Myocyte (in vitro differentiated cells): Measurements from ENCODE around the gene ZNF711. TPM values are rescaled to one million over a fixed set of nuclear protein-coding genes. Genes with fewer than 3 reads are reported as not detected.
A peak's percentile ranks its signal among the peaks of the same experiment; 100 is the strongest.
"Not testable (repeated sequence)": the region's sequence is repeated elsewhere in the genome, so short reads cannot be mapped to it uniquely, and the experiment has no call there.

ENCODE experiments used
- DNase-seq: peaks from one replicate; pipeline ENCODE4 v3.0.0-alpha.2; 2012; ENCODE audit warnings: low read depth
- polyA plus RNA-seq: library from polyadenylated mRNA; unstranded; fragments of >200 nt; gene quantifications from one replicate; pipeline ENCODE4 v1.2.1, GENCODE V29; 2012; ENCODE audit warnings: missing spikeins
- total RNA-seq: library from RNA; depleted of rRNA; stranded (reverse); fragments of >200 nt; gene quantifications from 2 replicates; pipeline ENCODE4 v1.2.3, GENCODE V29; 2014

The ZNF711 gene
- 2.1 and 3.6 TPM in 2 replicates for total RNA-seq
- polyA plus RNA-seq = 0.88 TPM

DNA sequence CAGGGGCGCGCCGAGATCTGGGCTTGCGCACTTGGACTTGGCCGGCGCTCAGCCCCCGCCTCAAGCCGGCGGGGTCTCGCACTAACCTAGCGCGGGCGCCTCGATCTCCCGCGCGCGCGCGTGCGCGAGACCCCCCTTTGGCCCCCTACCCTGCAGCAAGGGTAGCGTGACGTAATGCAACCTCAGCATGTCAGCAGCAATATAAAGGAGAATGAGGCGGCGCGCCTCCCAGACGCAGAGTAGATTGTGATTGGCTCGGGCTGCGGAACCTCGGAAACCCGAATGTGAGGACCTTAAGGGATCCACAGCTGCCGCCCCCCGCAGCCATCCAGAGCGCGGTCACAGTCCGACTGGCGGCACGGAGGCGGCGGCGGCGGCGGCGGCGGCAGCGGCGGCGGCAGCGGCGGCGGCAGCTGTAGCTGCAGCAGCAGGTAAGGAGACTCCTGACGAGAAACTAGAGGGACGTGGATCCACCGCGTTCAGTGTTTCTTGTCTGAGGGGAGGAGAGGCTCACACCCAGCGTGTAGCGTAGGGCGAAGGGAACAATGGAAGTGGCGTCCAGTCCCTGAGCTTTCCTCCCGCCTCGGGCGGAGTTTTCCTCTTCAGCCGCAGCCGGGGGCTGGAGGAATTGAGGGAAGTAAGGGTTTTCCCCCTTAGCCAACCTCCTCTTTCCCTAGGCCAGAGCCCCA lies at the start of gene ZNF711, which contains the start of gene SATL1:
Gene ZNF711, plus strand, starts transcription at position 231 of the 689 bp plus-strand sequence. CDS start 3,582 bp downstream, outside the sequence.
Gene SATL1, minus strand, starts transcription at position 19 of the 689 bp plus-strand sequence. CDS start 134,811 bp downstream, outside the sequence.
- DNase-seq = peak; percentile 45

- DNase-seq = no peak
Observed at GRCh38 chrX:85196319-85196718, 47.5 kb upstream of the ZNF711 start.

DNA sequence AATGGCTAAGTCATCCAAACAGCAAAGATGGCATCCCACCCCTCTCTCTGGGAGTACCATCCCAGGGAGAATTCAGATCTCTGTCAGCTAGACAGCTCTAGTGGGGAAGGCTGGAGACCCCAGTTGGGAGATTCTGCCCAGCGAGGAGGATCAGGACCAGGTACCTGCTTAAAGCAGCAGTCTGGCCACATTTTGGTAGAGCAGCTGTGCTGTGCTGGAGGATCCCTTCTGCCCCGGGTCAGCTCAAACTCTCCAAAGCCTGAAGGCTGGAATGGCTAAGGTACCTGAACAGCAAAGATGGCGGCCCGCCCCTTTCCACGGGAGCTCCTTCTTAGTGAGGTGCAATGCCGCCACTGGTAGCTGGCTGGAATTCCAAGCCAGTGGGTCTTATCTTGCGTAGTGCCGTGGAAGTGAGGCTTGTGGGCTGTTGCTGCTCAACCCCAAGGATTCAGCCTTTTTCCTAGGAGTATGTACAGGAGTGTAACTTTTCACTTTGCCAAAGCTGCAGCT lies 40.3 kb upstream of the ZNF711 start:
- DNase-seq = no peak

- no peak for DNase-seq
Observed at GRCh38 chrX:85213792-85214530, 29.8 kb upstream of the ZNF711 start.

DNA sequence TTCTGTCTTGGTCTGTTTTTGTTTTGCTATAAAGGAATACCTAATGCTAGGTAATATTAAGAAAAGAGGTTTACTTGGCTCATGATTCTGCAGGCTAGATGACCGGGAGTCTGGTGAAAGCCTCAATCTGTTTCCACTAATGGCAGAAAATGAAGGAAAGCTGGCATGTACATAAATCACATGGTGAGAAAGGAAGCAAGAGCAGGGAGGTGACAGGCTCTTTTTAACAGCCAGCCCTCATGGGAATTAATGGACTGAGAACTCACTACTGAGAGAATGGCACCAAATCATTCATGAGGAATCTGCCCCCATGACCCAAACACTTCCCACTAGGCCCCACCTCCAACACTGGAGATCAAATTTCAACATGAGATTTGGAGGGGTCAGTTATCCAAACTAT lies 27.8 kb upstream of the ZNF711 start:
- no peak for DNase-seq

DNA sequence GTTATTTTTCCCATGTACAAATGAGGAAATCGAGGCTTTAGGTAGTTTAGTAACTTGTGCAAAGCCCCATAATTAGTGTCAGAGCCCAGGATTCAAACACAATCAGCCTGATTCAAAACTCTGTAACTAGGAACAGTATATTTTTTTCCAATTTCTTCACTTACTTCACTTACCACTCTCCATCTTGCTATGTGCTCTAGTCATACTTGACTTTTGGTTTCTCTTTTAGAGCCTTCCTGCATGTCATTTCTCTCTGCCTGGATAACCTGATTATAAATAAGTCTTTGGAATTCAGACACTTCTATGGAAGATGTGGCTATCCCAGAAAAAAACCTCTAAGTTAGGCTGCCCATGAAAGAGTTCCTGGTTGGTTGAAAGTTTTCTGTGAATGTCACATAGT lies 22.4 kb upstream of the ZNF711 start:
- no peak for DNase-seq

- no peak for DNase-seq
Observed at GRCh38 chrX:85223359-85223758, 20.4 kb upstream of the ZNF711 start.

- no peak for DNase-seq
Observed at GRCh38 chrX:85243155-85243554, 636 bp upstream of the ZNF711 start.

DNA sequence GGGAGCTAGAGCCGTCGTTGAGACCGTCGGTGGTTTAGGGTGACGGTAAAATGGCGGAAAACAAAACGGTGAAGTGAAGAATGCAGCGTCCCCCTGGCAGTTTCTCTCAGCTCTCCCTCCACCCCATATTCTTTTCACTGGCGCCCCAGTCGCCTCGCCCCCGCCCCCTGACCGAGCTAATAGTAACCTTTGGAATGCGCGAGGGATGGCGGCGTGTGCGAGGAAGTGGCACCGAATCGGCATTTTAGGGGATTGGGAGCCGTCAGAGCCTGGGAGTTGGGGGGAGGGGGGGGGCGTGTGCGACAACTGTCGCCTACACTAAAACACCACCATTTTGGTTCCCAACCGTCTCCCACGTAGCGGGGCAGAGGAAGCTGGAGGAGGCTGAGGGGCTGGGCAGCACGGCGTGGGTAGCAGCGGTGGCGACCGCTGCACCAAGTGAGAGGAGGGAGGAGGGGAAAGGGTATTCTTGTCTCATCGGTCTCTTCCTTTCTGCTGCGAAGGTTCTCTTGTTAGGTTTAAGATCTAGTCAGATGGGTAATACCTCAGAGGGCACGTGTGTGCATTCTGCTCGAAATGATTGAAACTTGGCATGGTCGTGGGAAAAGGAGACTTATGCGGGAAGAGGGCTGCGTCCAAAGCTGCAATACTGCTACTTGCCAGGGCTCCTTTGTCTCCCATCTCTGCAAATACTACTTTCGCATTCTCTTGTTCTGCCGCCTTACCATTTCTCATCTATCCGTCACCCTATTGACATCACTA lies 840 bp downstream of the ZNF711 start:
- peak; percentile 5 for DNase-seq

GRCh38 chrX:85285286-85285685 lies 41.5 kb downstream of the ZNF711 start:
- not testable (repeated sequence) for DNase-seq

- no peak for DNase-seq
Observed at GRCh38 chrX:85288992-85289723, 45.4 kb downstream of the ZNF711 start.

DNA sequence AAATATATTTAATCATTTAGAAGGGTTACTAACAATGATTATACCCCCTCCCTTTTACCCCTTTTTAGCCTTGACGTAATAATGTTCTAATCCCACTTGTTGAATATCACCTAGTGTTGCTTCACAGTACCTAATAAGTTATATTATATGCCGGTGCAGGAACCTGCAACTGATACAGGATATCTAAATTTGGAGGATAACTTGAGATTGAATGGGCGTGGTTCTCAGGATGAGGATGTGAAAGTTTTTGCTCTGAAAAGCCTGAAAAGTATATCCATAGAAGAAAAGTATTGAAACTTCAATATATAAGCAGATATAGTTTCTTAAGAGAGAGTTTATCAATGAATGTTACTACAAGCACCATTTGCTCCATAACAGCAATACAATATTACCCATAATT lies 59.8 kb downstream of the ZNF711 start:
- no peak for DNase-seq

- no peak for DNase-seq
Observed at GRCh38 chrX:85309717-85310116, 65.9 kb downstream of the ZNF711 start.

GRCh38 chrX:85311348-85311747 lies 67.6 kb downstream of the ZNF711 start:
- DNase-seq = not testable (repeated sequence)

Other genes starting within 250 kb of the ZNF711 start
- gene APOOL, start 240.1 kb upstream of the ZNF711 start, total RNA-seq = 21.9 and 25.9 TPM in 2 replicates
- gene SATL1, start 212 bp upstream of the ZNF711 start, total RNA-seq = not detected in 2 replicates
- not detected in 2 replicates for gene POF1B, start 135.7 kb downstream of the ZNF711 start, total RNA-seq